Measurements from ENCODE around the gene STX18. TPM values are rescaled to one million over a fixed set of nuclear protein-coding genes. Genes with fewer than 3 reads are reported as not detected.

The STX18 gene
- total RNA-seq, 1 donor from 2014 or later: 24.0 TPM

DNA sequence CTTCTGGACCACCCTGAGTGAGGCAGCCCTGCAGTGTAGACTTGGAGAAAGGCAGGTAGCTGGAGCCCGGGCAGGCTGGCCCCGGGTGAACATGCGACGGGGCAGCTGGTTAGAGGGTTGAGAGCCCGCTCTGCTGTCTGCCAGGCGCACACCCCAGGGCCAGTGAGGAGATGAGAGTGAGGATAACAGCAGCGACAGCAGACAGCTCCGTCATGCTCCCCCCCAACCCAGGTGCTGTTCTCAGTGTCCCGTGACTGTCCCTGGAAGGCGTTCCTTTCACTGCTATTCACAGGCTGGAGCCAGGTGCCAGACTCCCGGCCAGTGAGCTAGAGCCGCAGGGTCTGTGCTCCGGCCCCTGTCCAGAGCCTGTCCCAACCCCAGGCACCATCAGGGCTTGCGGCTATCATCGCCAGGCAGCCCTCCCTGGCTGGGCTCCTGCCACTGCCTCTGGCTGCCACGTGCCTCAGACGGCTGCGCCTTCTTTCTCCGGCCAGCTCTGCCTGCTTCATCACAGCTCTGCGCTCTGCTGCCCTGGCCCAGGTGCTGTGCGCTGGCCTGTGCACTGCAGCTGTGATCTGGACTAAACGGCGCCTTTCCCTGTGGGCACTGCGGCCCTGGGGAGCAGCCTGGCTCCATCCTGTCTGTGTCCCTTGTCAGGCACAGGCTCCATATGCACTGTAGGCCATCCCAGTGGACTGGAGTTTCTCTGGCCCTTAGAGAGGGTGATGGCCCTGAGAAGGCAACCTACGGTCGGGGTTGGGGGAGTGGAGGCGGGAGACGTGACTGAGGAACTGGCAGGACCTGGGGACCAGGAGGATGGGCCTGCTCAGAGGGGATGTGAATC, 135.2 kb downstream of the STX18 start:
- H3K79me2 ChIP-seq (ENCODE audit: insufficient read depth, low read length): no peaks in the 10 kb centered on the region
- H3K9me3 ChIP-seq (ENCODE audit: insufficient read depth, low read depth, low read length): no peaks in the 10 kb centered on the region
- no peaks in the 10 kb centered on the region for H3K36me3 Mint-ChIP-seq (ENCODE audit: low read depth, unreplicated experiment)
- FAIRE-seq: no peak
- TF ChIP-seq, protein P1, sequence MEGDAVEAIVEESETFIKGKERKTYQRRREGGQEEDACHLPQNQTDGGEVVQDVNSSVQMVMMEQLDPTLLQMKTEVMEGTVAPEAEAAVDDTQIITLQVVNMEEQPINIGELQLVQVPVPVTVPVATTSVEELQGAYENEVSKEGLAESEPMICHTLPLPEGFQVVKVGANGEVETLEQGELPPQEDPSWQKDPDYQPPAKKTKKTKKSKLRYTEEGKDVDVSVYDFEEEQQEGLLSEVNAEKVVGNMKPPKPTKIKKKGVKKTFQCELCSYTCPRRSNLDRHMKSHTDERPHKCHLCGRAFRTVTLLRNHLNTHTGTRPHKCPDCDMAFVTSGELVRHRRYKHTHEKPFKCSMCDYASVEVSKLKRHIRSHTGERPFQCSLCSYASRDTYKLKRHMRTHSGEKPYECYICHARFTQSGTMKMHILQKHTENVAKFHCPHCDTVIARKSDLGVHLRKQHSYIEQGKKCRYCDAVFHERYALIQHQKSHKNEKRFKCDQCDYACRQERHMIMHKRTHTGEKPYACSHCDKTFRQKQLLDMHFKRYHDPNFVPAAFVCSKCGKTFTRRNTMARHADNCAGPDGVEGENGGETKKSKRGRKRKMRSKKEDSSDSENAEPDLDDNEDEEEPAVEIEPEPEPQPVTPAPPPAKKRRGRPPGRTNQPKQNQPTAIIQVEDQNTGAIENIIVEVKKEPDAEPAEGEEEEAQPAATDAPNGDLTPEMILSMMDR (IDR thresholded peaks at IDR 0.05; ENCODE audit: insufficient read depth, low read depth, low read length): no peak
- TF ChIP-seq EZH2 (IDR thresholded peaks at IDR 0.05; ENCODE audit: insufficient read depth, low read length): no peak
- no peaks in the 10 kb centered on the region for H3K27me3 ChIP-seq (ENCODE audit: insufficient read depth, low read length)
- H3K4me1 ChIP-seq (ENCODE audit: insufficient read depth, low read length): no peaks in the 10 kb centered on the region
- no peaks in the 10 kb centered on the region for H4K20me1 ChIP-seq (ENCODE audit: insufficient read depth, low read length)
- peaks cover 31% of the 10 kb centered on the region for H3K27me3 Mint-ChIP-seq (ENCODE audit: low read depth, unreplicated experiment)
- H3K4me1 Mint-ChIP-seq (ENCODE audit: low read depth, unreplicated experiment): peaks cover 3% of the 10 kb centered on the region
- no peak overlapping the region for H3K4me2 ChIP-seq (ENCODE audit: low read length)
- H3K27ac ChIP-seq (ENCODE audit: low read depth, low read length): no peak overlapping the region
- no peaks in the 10 kb centered on the region for H3K36me3 ChIP-seq (ENCODE audit: insufficient read depth, low read length)
- no peak overlapping the region for H3K4me3 Mint-ChIP-seq (ENCODE audit: unreplicated experiment)
- no peak for DNase-seq (ENCODE audit: low read depth)
- H3K9ac ChIP-seq (ENCODE audit: low read length): no peak overlapping the region
- no peak overlapping the region for H3K27ac Mint-ChIP-seq (ENCODE audit: unreplicated experiment)
- H3K9me3 Mint-ChIP-seq (ENCODE audit: unreplicated experiment): no peaks in the 10 kb centered on the region
- H2AFZ ChIP-seq (ENCODE audit: low read depth, low read length): no peak overlapping the region
- no peak overlapping the region for H3K4me3 ChIP-seq (ENCODE audit: insufficient read depth, low read depth, low read length)

DNA sequence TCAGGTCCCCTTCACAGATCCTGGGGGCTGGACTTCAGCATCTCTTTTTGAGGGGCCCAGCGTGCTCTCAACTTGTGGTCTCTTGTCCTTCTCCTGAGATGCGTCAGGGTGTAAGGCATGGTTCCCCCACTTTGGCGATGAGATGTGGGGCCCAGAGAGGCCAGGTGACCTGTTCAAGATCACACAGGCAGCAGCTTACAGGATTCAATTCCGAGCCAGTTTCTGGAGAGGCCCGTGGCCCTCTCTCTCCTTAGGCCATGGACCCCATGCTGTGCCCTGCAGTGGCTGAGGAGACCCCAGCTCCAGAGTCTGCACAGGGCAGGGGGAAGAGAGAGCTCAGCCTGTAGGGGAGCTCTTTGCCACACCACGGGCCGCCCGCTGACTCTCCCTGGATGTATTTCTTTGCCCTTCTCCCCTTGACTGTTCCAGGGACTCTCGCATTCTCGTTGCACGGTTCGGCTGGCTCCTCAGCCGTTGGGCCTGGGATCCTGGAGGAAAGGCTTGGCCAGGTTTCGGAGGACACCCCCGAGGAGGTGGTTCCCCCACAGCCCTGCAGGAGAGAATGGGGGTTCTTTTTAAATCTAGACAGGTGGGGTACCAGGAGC, 136.4 kb downstream of the STX18 start:
- FAIRE-seq: no peak
- no peak overlapping the region for H3K4me2 ChIP-seq (ENCODE audit: low read length)
- no peak for DNase-seq (ENCODE audit: low read depth)
- H3K4me1 Mint-ChIP-seq (ENCODE audit: low read depth, unreplicated experiment): peaks cover 3% of the 10 kb centered on the region
- H3K27ac Mint-ChIP-seq (ENCODE audit: unreplicated experiment): no peak overlapping the region
- no peaks in the 10 kb centered on the region for H3K27me3 ChIP-seq (ENCODE audit: insufficient read depth, low read length)
- H3K27ac ChIP-seq (ENCODE audit: low read depth, low read length): no peak overlapping the region
- H3K4me1 ChIP-seq (ENCODE audit: insufficient read depth, low read length): no peaks in the 10 kb centered on the region
- H4K20me1 ChIP-seq (ENCODE audit: insufficient read depth, low read length): no peaks in the 10 kb centered on the region
- H3K4me3 ChIP-seq (ENCODE audit: insufficient read depth, low read depth, low read length): no peak overlapping the region
- no peaks in the 10 kb centered on the region for H3K9me3 Mint-ChIP-seq (ENCODE audit: unreplicated experiment)
- no peak for TF ChIP-seq EZH2 (IDR thresholded peaks at IDR 0.05; ENCODE audit: insufficient read depth, low read length)
- TF ChIP-seq, protein P1 (IDR thresholded peaks at IDR 0.05; ENCODE audit: insufficient read depth, low read depth, low read length): no peak
- no peaks in the 10 kb centered on the region for H3K36me3 ChIP-seq (ENCODE audit: insufficient read depth, low read length)
- H3K79me2 ChIP-seq (ENCODE audit: insufficient read depth, low read length): no peaks in the 10 kb centered on the region
- peaks cover 31% of the 10 kb centered on the region for H3K27me3 Mint-ChIP-seq (ENCODE audit: low read depth, unreplicated experiment)
- H3K36me3 Mint-ChIP-seq (ENCODE audit: low read depth, unreplicated experiment): no peaks in the 10 kb centered on the region
- H3K9me3 ChIP-seq (ENCODE audit: insufficient read depth, low read depth, low read length): no peaks in the 10 kb centered on the region
- H3K4me3 Mint-ChIP-seq (ENCODE audit: unreplicated experiment): no peak overlapping the region
- H2AFZ ChIP-seq (ENCODE audit: low read depth, low read length): no peak overlapping the region
- no peak overlapping the region for H3K9ac ChIP-seq (ENCODE audit: low read length)

DNA sequence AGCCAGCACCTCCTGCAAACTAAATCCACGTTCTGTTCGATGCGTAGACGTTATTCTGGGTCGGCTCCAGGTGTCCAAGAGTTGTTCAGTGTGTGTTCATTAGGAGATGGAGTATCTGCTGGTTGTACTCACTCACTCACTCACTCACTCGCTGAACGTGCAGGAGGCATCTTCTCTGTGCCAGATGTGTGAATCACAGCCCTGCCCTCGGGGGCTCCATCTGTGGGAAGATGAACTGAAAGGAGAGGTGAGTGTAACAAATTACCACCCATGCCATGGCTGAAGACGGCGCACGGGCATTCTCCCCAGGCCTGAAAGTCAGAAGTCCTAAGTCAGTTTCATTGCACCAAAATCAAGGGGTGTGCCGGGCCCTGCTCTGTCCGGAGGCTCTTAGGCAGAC, 138.9 kb downstream of the STX18 start:
- Mint-ChIP-seq H3K27ac (ENCODE audit: unreplicated experiment) (no peak overlapping the region), H3K9me3 (ENCODE audit: unreplicated experiment) (no peaks in the 10 kb centered on the region), H3K36me3 (ENCODE audit: low read depth, unreplicated experiment) (no peaks in the 10 kb centered on the region), H3K4me1 (ENCODE audit: low read depth, unreplicated experiment) (peaks cover 3% of the 10 kb centered on the region), H3K4me3 (ENCODE audit: unreplicated experiment) (no peak overlapping the region), H3K27me3 (ENCODE audit: low read depth, unreplicated experiment) (peaks cover 31% of the 10 kb centered on the region)
- Histone ChIP-seq H3K4me2 (ENCODE audit: low read length) (no peak overlapping the region), H3K27me3 (ENCODE audit: insufficient read depth, low read length) (no peaks in the 10 kb centered on the region), H2AFZ (ENCODE audit: low read depth, low read length) (no peak overlapping the region), H3K36me3 (ENCODE audit: insufficient read depth, low read length) (no peaks in the 10 kb centered on the region), H3K4me1 (ENCODE audit: insufficient read depth, low read length) (no peaks in the 10 kb centered on the region), H3K9ac (ENCODE audit: low read length) (no peak overlapping the region), H3K79me2 (ENCODE audit: insufficient read depth, low read length) (no peaks in the 10 kb centered on the region), H3K4me3 (ENCODE audit: insufficient read depth, low read depth, low read length) (no peak overlapping the region), H3K27ac (ENCODE audit: low read depth, low read length) (no peak overlapping the region), H3K9me3 (ENCODE audit: insufficient read depth, low read depth, low read length) (peaks cover 4% of the 10 kb centered on the region), H4K20me1 (ENCODE audit: insufficient read depth, low read length) (no peaks in the 10 kb centered on the region)
- no peak for DNase-seq (ENCODE audit: low read depth)
- TF ChIP-seq EZH2 (IDR thresholded peaks at IDR 0.05; ENCODE audit: insufficient read depth, low read length): no peak
- no peak for FAIRE-seq

All from astrocyte (in vitro differentiated cells and primary cell).